HG03521 (cell line): ENCODE measurements around the gene CST6.

Source experiments
- ATAC-seq: cut with Tn5 transposase; IDR thresholded peaks from one replicate; pipeline ENCODE4 v1.9.1; 2021; ENCODE audit warnings: mild to moderate bottlenecking, moderate library complexity; ENCODE audit not compliant: unreplicated experiment

CST6 gene

GRCh38 chr11:66045177-66045639, 33.4 kb downstream of the CST6 start:
- ATAC-seq = peak; percentile 59

DNA sequence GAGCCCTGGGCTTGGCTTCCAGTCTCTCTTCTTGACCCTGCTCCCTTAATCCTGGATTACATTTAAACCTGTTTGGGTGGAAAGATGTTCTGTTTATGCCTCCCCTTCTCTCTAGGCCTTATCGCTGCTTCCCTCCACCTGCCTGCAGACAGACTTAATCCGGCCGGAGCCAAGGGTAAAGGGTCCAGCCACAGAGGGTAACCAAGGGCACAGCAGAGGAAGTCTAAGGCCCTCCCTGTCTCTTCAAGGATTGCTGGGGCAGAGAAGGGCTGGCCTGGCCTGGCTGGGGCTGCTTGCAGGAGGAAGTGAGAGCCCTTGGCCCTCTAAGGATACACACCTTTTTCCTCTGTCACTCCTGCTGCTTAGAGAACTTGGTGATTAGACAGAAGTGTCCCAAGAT, 35.1 kb downstream of the CST6 start:
- no peak for ATAC-seq

DNA sequence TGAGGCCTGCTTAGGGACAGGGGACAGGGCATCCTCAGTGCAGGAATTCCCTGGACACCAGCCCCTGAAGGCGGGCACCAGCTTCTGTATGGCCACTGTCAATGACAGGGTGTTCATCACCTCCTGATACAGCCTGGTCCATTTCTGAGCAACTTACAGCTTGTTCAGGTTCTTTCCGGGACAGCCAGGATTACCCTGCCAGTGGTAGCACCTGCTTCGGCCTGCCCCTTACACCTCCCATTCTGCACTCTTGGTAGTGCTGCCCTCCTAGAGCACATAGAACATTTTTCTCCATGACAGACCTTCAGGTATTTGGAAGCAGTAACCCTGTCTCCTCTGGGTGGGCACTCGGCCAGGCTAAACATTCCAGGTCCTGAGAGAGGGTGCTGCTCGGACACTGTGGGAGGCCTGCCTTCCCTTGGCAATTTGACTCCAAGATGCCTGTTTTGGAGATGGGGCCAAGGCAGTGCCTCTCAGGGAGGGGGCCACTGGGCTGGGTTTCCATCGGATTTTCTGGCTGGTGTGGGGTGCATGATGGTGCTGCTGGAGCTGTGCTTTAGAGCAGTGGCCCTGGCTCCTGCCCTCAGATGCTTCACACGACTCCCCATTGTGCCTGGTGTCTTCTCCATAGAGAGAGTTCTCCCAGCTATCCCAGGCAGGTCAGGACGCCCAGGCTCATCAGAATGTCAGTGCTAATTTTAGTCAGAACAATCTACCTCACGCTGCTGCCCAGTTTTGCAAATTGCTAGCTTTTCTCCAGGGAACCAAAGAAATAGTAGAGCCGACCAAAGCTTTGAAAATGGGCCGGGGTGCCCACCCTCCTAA, 35.9 kb downstream of the CST6 start:
- ATAC-seq = no peak

DNA sequence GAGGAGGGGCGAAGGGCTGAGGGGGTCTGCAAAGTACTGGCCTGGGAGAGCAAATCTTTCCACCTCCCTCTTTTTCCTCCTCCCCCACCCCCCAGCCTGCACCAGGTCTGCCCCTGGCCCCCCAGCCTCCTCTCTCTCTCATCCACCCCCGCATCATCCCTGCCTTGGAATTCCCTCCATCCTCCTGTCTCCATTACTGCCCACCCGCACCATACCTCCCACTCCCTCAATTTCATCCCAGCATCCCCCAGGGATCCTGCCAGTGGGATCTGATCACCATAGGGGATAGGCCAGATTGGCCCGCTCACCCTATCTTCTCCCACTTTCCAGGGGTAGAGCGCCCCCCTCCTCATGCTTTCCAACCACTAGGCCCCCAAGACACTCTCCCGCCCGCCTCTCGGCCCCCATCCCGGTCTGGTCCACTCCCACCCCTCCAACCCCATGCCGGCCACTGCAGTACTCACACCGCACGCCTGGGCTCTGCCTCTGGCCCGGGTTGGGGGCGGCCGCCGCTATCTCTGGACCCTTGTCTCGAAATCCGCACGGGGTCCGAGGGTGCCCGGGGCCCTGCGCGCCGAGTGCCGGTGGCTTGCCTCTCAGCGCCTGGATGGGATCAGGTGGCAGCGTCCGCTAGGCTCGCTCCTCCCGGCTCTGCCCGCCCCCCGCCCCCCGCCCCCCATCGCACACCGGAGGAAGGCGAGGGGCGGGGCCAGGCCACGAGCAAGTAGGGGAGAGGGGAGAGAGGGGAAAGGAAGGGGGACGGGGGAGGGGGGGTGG, 36.9 kb downstream of the CST6 start, which contains the start of gene GAL3ST3:
GAL3ST3 (minus strand) TSS at position 615 of the 777 bp plus-strand sequence. CDS start 3,746 bp downstream, outside the sequence.
- no peak for ATAC-seq

- no peak for ATAC-seq
These were observed 38.9 kb downstream of the CST6 start for GRCh38 chr11:66050581-66051231.

- ATAC-seq = no peak
These were observed 39.6 kb downstream of the CST6 start for GRCh38 chr11:66051371-66051765.

GRCh38 chr11:66051766-66052663, 40.2 kb downstream of the CST6 start, which contains the start of gene SF3B2:
SF3B2 (plus strand) TSS chr11:66052364; CDS start chr11:66052385, 21 bp downstream.
- peak; percentile 95 for ATAC-seq

DNA sequence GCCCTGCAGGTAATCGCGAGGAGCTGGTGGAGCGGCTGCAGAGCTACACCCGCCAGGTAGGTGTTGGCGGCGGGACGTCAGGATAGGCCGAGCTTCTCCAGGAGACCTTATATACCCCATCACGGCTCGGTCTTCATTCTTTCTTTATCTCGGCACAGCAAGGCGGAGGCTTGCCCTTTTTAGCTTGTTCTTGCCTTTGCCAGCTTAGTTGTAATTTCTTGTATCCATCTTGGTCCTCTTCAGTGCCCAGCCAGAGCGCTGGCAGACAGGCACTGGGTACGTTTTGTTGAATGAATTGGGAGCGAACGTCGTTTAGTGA, 40.8 kb downstream of the CST6 start:
- no peak for ATAC-seq

DNA sequence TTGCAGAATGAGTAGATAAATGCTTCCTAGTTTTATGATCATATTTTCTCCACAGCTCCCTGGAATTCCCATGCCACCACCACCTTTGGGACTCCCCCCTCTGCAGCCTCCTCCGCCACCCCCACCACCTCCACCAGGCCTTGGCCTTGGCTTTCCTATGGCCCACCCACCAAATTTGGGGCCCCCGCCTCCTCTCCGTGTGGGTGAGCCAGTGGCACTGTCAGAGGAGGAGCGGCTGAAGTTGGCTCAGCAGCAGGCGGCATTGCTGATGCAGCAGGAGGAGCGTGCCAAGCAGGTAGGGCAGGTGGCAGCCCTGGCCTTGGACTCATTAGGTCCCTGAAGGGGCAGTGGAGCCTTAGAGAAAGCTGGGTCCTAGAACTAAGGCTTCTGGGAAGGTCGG, 43.2 kb downstream of the CST6 start:
- no peak for ATAC-seq

DNA sequence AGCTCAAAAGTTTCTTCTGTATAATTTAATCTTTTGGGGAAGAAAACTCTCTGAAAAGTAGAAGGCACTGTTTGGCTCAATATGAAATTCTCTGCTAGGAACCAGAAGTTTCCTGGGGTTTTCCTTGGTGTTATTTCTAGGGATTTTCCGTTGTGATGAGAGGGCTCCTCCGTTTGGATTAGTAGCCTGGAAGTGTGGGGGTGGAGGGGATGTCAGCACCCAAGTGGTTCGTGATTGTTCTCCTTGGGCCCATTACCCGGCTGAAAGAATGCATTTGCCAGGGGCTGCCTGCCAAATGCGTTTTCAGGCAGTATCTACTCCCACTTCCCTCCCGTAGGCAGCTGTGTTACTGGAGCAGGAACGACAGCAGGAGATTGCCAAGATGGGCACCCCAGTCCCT, 44.7 kb downstream of the CST6 start:
- no peak for ATAC-seq

GRCh38 chr11:66059966-66060680, 48.3 kb downstream of the CST6 start:
- ATAC-seq = no peak

DNA sequence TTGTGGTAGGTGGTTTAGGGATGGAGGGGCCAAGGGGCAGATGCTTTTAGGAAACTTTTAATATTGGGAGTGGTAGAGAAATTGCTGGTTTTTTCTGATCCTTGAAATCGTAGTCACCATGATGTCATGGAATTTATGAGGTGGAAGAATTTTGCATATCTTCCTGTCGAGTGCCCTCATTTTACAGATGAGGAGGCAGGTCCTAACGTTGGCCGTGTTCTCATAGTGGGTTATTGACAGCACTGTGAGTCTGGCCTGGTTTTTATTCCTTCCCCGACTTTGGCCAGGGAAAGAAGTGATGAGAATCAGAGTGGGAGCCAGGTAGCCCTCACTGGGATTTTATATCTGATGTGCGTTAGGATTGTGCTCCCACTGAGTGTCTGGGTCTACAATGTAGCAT, 49.5 kb downstream of the CST6 start:
- no peak for ATAC-seq

DNA sequence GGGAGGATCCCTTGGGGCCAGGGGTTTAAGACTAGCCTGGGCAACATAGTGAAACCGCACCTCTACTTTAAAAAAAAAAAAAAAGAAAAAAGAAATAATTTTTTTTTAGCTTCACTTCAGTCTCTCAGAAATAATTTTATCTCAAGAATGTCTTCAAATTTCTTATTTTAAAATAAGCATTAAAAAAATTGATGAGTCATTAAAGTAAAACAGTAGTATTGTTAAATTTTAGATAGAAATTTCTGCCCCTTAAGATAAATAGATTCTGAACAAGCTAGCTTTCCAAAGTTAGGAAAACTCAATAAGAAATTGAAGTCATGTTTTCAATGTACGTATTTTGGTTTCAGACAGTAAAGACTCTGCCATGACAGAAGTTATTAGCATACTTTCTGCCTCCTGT, 50.6 kb downstream of the CST6 start:
- ATAC-seq = no peak
